Upper lobe of left lung (tissue), 4 donors: Measurements from ENCODE around the gene HAUS5.

Source experiments
- POLR2A ChIP-seq, 4 donors: fragments of 450-650 bp; IDR thresholded peaks; one replicate each; pipeline ENCODE4 v1.5.1; 2016 to 2017; ENCODE audit warnings: antibody characterized with exemption in 4 of 4, mild to moderate bottlenecking in 2 of 4
- TF ChIP-seq, protein P1 (sequence below), 6 experiments: fragments of 450-650 bp in 4 of 6; fragments of 200-600 bp in 2 of 6; sonication (generic) in 2 of 6; IDR thresholded peaks; one replicate each; pipeline ENCODE4 v1.5.1; 2016 to 2019; ENCODE audit warnings: antibody characterized with exemption in 6 of 6

DNA sequence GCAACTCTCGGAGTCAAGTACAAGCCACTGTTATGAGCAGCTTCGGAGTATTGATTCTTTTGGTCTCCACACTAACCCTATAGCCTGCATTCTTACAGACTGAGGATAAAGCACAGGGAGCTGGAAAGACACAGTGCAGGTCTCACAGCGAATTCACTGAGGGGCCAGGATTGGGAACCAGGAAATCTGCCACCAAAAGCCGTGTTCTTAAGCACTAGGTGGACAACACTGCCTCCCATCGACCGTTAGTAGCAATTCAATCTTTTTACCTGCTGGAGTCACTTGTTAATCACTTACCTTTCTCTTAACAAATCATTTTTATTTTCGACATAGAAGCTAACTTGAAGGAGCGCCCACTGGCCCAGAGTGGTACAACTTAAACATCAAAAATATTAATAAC lies 20.3 kb upstream of the HAUS5 start:
- TF ChIP-seq, protein P1, sequence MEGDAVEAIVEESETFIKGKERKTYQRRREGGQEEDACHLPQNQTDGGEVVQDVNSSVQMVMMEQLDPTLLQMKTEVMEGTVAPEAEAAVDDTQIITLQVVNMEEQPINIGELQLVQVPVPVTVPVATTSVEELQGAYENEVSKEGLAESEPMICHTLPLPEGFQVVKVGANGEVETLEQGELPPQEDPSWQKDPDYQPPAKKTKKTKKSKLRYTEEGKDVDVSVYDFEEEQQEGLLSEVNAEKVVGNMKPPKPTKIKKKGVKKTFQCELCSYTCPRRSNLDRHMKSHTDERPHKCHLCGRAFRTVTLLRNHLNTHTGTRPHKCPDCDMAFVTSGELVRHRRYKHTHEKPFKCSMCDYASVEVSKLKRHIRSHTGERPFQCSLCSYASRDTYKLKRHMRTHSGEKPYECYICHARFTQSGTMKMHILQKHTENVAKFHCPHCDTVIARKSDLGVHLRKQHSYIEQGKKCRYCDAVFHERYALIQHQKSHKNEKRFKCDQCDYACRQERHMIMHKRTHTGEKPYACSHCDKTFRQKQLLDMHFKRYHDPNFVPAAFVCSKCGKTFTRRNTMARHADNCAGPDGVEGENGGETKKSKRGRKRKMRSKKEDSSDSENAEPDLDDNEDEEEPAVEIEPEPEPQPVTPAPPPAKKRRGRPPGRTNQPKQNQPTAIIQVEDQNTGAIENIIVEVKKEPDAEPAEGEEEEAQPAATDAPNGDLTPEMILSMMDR (IDR thresholded peaks at IDR 0.05), result peak in 4 of 6 experiments; percentile 26 to 47 (median 41)
- no peak for TF ChIP-seq POLR2A (IDR thresholded peaks at IDR 0.05)
